Thoracic aorta (tissue), 2 donors: ENCODE data around the gene GFOD2. TPM values are rescaled to one million over a fixed set of nuclear protein-coding genes. Genes with fewer than 3 reads are reported as not detected.
A peak's percentile ranks its signal among the peaks of the same experiment; 100 is the strongest.

ENCODE experiments used
- ATAC-seq: fragments of 150-250 bp; one replicate; pipeline ENCODE4 v1.8.0; 2017; ENCODE audit warnings: low read depth; ENCODE audit not compliant: insufficient number of reproducible peaks, low FRiP score
- DNase-seq: peaks from one replicate; pipeline ENCODE4 v3.0.0-alpha.2; 2020; ENCODE audit warnings: low spot score
- H3K27ac ChIP-seq, 2 donors: fragments of 200-600 bp; sonication (generic); 1 replicate in 1 of 2; 2 replicates in 1 of 2; pipeline ENCODE4 v1.5.1; 2016; ENCODE audit warnings: mild to moderate bottlenecking in 2 of 2, moderate library complexity in 2 of 2
- H3K27me3 ChIP-seq: fragments of 200-600 bp; sonication (generic); replicated peaks from 2 replicates; pipeline ENCODE4 v1.6.0; 2016; ENCODE audit warnings: mild to moderate bottlenecking; ENCODE audit not compliant: insufficient read depth
- H3K36me3 ChIP-seq: fragments of 200-600 bp; sonication (generic); one replicate; pipeline ENCODE4 v1.5.1; 2016
- H3K4me1 ChIP-seq, 2 donors: fragments of 200-600 bp; sonication (generic); 1 replicate in 1 of 2; 2 replicates in 1 of 2; pipeline versions ENCODE4 v1.5.1 to v1.6.0; 2016; ENCODE audit warnings: low read depth in 2 of 2, mild to moderate bottlenecking in 1 of 2; ENCODE audit not compliant: control insufficient read depth in 1 of 2
- H3K4me3 ChIP-seq: fragments of 200-600 bp; sonication (generic); 2 replicates; pipeline ENCODE4 v1.5.1; 2016; ENCODE audit warnings: mild to moderate bottlenecking
- H3K9me3 ChIP-seq: fragments of 200-600 bp; sonication (generic); 2 replicates; pipeline ENCODE4 v1.5.1; 2016
- CTCF ChIP-seq: fragments of 200-600 bp; sonication (generic); IDR thresholded peaks from one replicate; pipeline ENCODE4 v1.5.1; 2019; ENCODE audit warnings: antibody characterized with exemption
- total RNA-seq, 2 donors: library from RNA; depleted of rRNA; stranded (reverse); fragments of >200 nt; gene quantifications; one replicate each; pipeline versions ENCODE4 v1.1.0 to v1.2.3, GENCODE V29; 2016

The GFOD2 gene
- total RNA-seq, 2 donors from 2014 or later, result 13.3 to 19.2 TPM

GRCh38 chr16:67676516-67676915 is 42.6 kb downstream of the GFOD2 start:
- Histone ChIP-seq H3K4me3 (no peak overlapping the region), H3K27me3 (no peaks in the 10 kb centered on the region), H3K27ac (no peak overlapping the region), H3K4me1 (no peaks in the 10 kb centered on the region), H3K36me3 (no peaks in the 10 kb centered on the region), H3K9me3 (no peaks in the 10 kb centered on the region)
- no peak for ATAC-seq
- no peak for TF ChIP-seq CTCF
- DNase-seq, result no peak

GRCh38 chr16:67675999-67676398 is 43.1 kb downstream of the GFOD2 start:
- H3K36me3 ChIP-seq, result no peaks in the 10 kb centered on the region
- ATAC-seq (no peak), DNase-seq (no peak)
- H3K27me3 ChIP-seq, result no peaks in the 10 kb centered on the region
- H3K4me3 ChIP-seq, result no peak overlapping the region
- no peak for TF ChIP-seq CTCF
- H3K27ac ChIP-seq, result no peak overlapping the region
- H3K9me3 ChIP-seq, result no peaks in the 10 kb centered on the region
- no peaks in the 10 kb centered on the region for H3K4me1 ChIP-seq

GRCh38 chr16:67675579-67675935 is 43.6 kb downstream of the GFOD2 start:
- TF ChIP-seq CTCF, result no peak
- no peaks in the 10 kb centered on the region for H3K9me3 ChIP-seq
- H3K4me3 ChIP-seq, result no peak overlapping the region
- no peaks in the 10 kb centered on the region for H3K36me3 ChIP-seq
- H3K27me3 ChIP-seq, result no peaks in the 10 kb centered on the region
- H3K4me1 ChIP-seq, result no peaks in the 10 kb centered on the region
- ATAC-seq (no peak), DNase-seq (no peak)
- H3K27ac ChIP-seq, result no peak overlapping the region

GRCh38 chr16:67674851-67675578 is 44.1 kb downstream of the GFOD2 start:
- Histone ChIP-seq H3K9me3 (no peaks in the 10 kb centered on the region), H3K27me3 (no peaks in the 10 kb centered on the region), H3K4me1 (no peaks in the 10 kb centered on the region), H3K4me3 (no peak overlapping the region), H3K36me3 (no peaks in the 10 kb centered on the region), H3K27ac (no peak overlapping the region)
- DNase-seq (no peak), ATAC-seq (no peak)
- no peak for TF ChIP-seq CTCF

- no peak for DNase-seq
These were observed 45.2 kb downstream of the GFOD2 start for GRCh38 chr16:67673712-67674580.

More at GRCh38 chr16:67673712-67674580, 45.2 kb downstream of the GFOD2 start:
- no peak for TF ChIP-seq CTCF
- H3K4me1 ChIP-seq, result no peaks in the 10 kb centered on the region
- no peak overlapping the region for H3K4me3 ChIP-seq
- ATAC-seq, result no peak
- no peaks in the 10 kb centered on the region for H3K9me3 ChIP-seq
- H3K36me3 ChIP-seq, result no peaks in the 10 kb centered on the region
- H3K27me3 ChIP-seq, result no peaks in the 10 kb centered on the region
- peak overlapping the region in 1 of 2 donors; percentile 61 for H3K27ac ChIP-seq
